Nephron (organoid): ENCODE results near the gene OR4S1.

ENCODE experiments used
- H3K27ac Mint-ChIP-seq, 3 experiments: 2 replicates each; pipeline ENCODE4 v1.8.0; 2020; ENCODE audit warnings: mixed read lengths in 3 of 3, mild to moderate bottlenecking in 2 of 3, moderate library complexity in 1 of 3
- H3K27me3 Mint-ChIP-seq: 2 replicates; pipeline ENCODE4 v1.8.0; 2021; ENCODE audit warnings: low read depth, mild to moderate bottlenecking, moderate library complexity, mixed read lengths
- H3K36me3 Mint-ChIP-seq: 2 replicates; pipeline ENCODE4 v1.8.0; 2020; ENCODE audit warnings: low read depth, mixed read lengths
- H3K4me1 Mint-ChIP-seq: 2 replicates; pipeline ENCODE4 v1.8.0; 2020; ENCODE audit warnings: mixed read lengths
- H3K4me3 Mint-ChIP-seq, 3 experiments: 2 replicates each; pipeline ENCODE4 v1.8.0; 2020; ENCODE audit warnings: mild to moderate bottlenecking in 3 of 3, mixed read lengths in 3 of 3, moderate library complexity in 2 of 3
- H3K9me3 Mint-ChIP-seq: 2 replicates; pipeline ENCODE4 v1.8.0; 2020; ENCODE audit warnings: mixed read lengths
- TF ChIP-seq, protein P1 (sequence below), 3 experiments: fragments of 200-600 bp; sonication (generic); IDR thresholded peaks; one replicate each; pipeline ENCODE4 v1.5.0; 2021; ENCODE audit warnings: antibody characterized with exemption in 3 of 3; ENCODE audit not compliant: unreplicated experiment in 3 of 3

OR4S1 gene

DNA sequence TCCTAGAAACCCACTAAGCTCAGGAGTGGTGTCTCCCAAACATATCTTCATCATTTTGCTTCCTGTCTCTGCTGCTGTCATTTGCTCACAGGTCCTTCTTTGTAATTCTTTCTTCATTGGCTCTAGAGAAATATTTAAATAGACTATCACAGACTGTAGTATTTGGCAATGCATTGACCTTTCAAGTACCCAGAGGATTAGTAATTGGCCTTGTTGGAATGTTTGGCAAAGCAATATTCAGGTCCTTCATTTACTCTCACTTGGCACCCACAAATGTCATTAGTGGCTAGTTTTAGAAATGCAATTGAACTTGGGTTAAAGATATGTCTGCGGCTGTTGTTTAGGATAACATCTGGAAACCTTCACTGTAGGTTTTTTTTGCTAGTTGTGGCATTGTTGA, 48.7 kb downstream of the OR4S1 start:
- Mint-ChIP-seq H3K4me1 (no peaks in the 10 kb centered on the region), H3K9me3 (peaks cover 36% of the 10 kb centered on the region), H3K27me3 (no peaks in the 10 kb centered on the region), H3K36me3 (no peaks in the 10 kb centered on the region), H3K4me3 (no peak overlapping the region), H3K27ac (no peak overlapping the region)
- TF ChIP-seq, protein P1, sequence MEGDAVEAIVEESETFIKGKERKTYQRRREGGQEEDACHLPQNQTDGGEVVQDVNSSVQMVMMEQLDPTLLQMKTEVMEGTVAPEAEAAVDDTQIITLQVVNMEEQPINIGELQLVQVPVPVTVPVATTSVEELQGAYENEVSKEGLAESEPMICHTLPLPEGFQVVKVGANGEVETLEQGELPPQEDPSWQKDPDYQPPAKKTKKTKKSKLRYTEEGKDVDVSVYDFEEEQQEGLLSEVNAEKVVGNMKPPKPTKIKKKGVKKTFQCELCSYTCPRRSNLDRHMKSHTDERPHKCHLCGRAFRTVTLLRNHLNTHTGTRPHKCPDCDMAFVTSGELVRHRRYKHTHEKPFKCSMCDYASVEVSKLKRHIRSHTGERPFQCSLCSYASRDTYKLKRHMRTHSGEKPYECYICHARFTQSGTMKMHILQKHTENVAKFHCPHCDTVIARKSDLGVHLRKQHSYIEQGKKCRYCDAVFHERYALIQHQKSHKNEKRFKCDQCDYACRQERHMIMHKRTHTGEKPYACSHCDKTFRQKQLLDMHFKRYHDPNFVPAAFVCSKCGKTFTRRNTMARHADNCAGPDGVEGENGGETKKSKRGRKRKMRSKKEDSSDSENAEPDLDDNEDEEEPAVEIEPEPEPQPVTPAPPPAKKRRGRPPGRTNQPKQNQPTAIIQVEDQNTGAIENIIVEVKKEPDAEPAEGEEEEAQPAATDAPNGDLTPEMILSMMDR (IDR thresholded peaks at IDR 0.05; ENCODE audit: unreplicated experiment in 3 of 3), result no peak
